HFF-Myc (cell line): Measurements from ENCODE around the gene RNPS1.

ENCODE experiments used
- DNase-seq: peaks from one replicate; pipeline ENCODE4 v3.0.0-alpha.2; 2011; ENCODE audit warnings: low read depth; ENCODE audit errors: extremely low read depth
- H3K4me3 ChIP-seq: replicated peaks from 2 replicates; pipeline ENCODE4 v1.5.1; 2011; ENCODE audit warnings: low read depth, mild to moderate bottlenecking, control low read depth, low read length
- TF ChIP-seq, protein P1 (sequence below): IDR thresholded peaks from 2 replicates; pipeline ENCODE4 v1.5.1; 2012; ENCODE audit warnings: mild to moderate bottlenecking, low read depth, low read length, control low read depth; ENCODE audit errors: missing control alignments

The RNPS1 gene

GRCh38 chr16:2297506-2297860, 29.6 kb upstream of the RNPS1 start:
- no peak overlapping the region for H3K4me3 ChIP-seq
- TF ChIP-seq, protein P1, sequence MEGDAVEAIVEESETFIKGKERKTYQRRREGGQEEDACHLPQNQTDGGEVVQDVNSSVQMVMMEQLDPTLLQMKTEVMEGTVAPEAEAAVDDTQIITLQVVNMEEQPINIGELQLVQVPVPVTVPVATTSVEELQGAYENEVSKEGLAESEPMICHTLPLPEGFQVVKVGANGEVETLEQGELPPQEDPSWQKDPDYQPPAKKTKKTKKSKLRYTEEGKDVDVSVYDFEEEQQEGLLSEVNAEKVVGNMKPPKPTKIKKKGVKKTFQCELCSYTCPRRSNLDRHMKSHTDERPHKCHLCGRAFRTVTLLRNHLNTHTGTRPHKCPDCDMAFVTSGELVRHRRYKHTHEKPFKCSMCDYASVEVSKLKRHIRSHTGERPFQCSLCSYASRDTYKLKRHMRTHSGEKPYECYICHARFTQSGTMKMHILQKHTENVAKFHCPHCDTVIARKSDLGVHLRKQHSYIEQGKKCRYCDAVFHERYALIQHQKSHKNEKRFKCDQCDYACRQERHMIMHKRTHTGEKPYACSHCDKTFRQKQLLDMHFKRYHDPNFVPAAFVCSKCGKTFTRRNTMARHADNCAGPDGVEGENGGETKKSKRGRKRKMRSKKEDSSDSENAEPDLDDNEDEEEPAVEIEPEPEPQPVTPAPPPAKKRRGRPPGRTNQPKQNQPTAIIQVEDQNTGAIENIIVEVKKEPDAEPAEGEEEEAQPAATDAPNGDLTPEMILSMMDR: no peak
- no peak for DNase-seq

DNA sequence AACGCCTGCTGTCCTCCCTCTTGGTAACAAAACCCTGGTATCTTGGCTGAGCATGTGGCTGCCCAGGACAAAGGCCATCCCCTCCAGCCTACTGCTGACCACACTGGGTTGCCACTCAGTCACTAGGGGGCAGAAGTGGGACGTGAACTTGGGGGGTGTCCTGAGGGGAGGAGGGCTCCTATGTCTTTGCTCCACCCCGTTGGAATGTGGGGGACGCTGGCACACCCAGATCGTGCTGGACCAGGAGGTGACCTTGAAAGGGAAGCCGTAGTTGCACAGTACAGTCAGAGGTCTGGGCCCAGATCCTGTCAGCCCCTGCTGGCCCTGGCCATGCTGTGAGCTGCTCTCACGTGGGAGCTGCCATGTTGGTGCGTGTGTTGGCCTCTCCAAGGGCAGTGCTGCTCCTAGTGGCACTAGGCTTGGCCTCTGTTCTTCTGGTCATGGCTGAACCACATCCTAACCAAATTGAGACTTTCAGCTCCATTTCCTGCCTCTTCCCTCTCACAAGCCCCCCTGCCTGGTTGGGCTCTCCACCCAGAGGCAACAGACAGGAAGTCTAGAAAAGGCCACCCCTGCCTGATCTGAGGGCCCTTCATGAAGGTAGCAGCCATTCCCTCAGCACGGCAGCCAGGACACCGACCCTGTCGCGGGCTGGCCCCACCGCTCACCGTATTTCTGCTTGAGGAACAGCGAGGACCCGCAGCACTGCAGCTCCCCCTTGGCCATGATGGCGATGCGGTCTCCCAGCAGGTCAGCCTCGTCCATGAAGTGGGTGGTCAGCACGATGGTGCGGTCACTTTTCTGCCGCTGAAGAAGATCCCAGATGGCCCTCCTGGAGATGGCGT, 29.0 kb upstream of the RNPS1 start:
- TF ChIP-seq, protein P1: peak; percentile 35
- no peak overlapping the region for H3K4me3 ChIP-seq

GRCh38 chr16:2295056-2295798, 27.3 kb upstream of the RNPS1 start:
- H3K4me3 ChIP-seq: no peak overlapping the region
- TF ChIP-seq, protein P1: no peak
- DNase-seq: no peak

More for the DNA sequence above, 29.0 kb upstream of the RNPS1 start:
- no peak for DNase-seq

DNA sequence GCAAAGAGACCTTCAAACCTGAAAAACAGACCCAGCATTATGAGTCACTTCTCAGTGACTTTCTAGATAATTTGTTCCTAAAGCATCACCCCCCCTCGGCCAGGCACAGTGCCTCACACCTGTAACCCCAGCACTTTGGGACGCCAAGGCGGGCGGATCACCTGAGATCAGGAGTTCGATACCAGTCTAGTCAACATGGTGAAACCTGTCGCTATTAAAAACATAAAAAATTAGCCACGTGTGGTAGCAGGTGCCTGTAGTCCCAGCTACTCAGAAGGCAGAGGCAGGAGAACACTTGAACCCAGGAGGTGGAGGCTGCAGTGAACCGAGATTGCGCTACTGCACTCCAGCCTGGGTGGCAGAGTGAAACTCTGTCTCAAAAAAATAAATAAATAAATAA, 24.3 kb upstream of the RNPS1 start:
- TF ChIP-seq, protein P1: no peak
- DNase-seq: no peak
- no peak overlapping the region for H3K4me3 ChIP-seq

DNA sequence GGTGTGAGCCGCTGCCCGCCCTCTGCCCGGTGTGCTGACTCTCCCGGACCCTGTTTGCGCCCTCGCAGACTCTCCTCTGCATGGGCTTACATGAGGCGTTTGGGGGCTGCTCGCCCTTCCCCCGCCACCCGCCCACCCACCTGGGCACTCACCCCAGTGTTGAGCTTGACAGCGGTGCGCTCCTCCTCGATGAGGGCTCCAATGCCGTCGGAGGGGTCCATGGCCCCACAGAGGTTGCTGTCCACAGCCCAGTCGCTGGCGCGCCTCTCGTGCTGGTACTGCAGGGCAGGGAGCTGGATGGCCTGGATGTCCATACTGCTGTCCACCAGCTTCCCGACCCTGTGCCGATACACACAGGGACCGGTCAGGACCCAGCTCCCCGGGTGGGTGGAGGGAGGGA, 21.4 kb upstream of the RNPS1 start:
- no peak for DNase-seq
- TF ChIP-seq, protein P1: no peak
- H3K4me3 ChIP-seq: no peak overlapping the region

GRCh38 chr16:2288726-2289125, 20.8 kb upstream of the RNPS1 start:
- TF ChIP-seq, protein P1: no peak
- DNase-seq: no peak
- H3K4me3 ChIP-seq: no peak overlapping the region
